ENCODE results near the gene CAPN2.
A peak's percentile ranks its signal among the peaks of the same experiment; 100 is the strongest.

The CAPN2 gene

GRCh38 chr1:223758734-223759133 lies 46.4 kb downstream of the CAPN2 start:
- no peak for DNase-seq (ENCODE audit: extremely low read depth in 1 of 2, low read depth in 1 of 2)

GRCh38 chr1:223759273-223759672 lies 46.9 kb downstream of the CAPN2 start:
- DNase-seq (ENCODE audit: extremely low read depth in 1 of 2, low read depth in 1 of 2), result no peak

- no peak for DNase-seq (ENCODE audit: extremely low read depth in 1 of 2, low read depth in 1 of 2)
Observed at GRCh38 chr1:223760833-223761232, 48.5 kb downstream of the CAPN2 start.

GRCh38 chr1:223761411-223761810 lies 49.1 kb downstream of the CAPN2 start:
- DNase-seq (ENCODE audit: extremely low read depth in 1 of 2, low read depth in 1 of 2), result no peak

- DNase-seq (ENCODE audit: extremely low read depth in 1 of 2, low read depth in 1 of 2), result no peak
Observed at GRCh38 chr1:223763251-223763650, 50.9 kb downstream of the CAPN2 start.

GRCh38 chr1:223763881-223764280 lies 51.5 kb downstream of the CAPN2 start:
- no peak for DNase-seq (ENCODE audit: extremely low read depth in 1 of 2, low read depth in 1 of 2)

GRCh38 chr1:223765036-223765718 lies 52.8 kb downstream of the CAPN2 start:
- no peak for DNase-seq (ENCODE audit: extremely low read depth in 1 of 2, low read depth in 1 of 2)

GRCh38 chr1:223765719-223766340 lies 53.5 kb downstream of the CAPN2 start:
- DNase-seq (ENCODE audit: extremely low read depth in 1 of 2, low read depth in 1 of 2), result no peak

- no peak for DNase-seq (ENCODE audit: extremely low read depth in 1 of 2, low read depth in 1 of 2)
Observed at GRCh38 chr1:223770621-223771315, 58.4 kb downstream of the CAPN2 start.

GRCh38 chr1:223771469-223771813 lies 59.1 kb downstream of the CAPN2 start:
- no peak for DNase-seq (ENCODE audit: extremely low read depth in 1 of 2, low read depth in 1 of 2)

- DNase-seq (ENCODE audit: extremely low read depth in 1 of 2, low read depth in 1 of 2), result no peak
Observed at GRCh38 chr1:223771814-223772770, 59.8 kb downstream of the CAPN2 start.

GRCh38 chr1:223772771-223773160 lies 60.4 kb downstream of the CAPN2 start:
- DNase-seq (ENCODE audit: extremely low read depth in 1 of 2, low read depth in 1 of 2), result no peak

GRCh38 chr1:223774134-223774814 lies 61.9 kb downstream of the CAPN2 start:
- DNase-seq (ENCODE audit: extremely low read depth in 1 of 2, low read depth in 1 of 2), result no peak

GRCh38 chr1:223775054-223775453 lies 62.7 kb downstream of the CAPN2 start:
- no peak for DNase-seq (ENCODE audit: extremely low read depth in 1 of 2, low read depth in 1 of 2)

GRCh38 chr1:223775711-223776074 lies 63.4 kb downstream of the CAPN2 start:
- no peak for DNase-seq (ENCODE audit: extremely low read depth in 1 of 2, low read depth in 1 of 2)

GRCh38 chr1:223776075-223776814 lies 63.9 kb downstream of the CAPN2 start:
- DNase-seq (ENCODE audit: extremely low read depth in 1 of 2, low read depth in 1 of 2), result peak in 1 of 2 donors; percentile 43

- no peak for DNase-seq (ENCODE audit: extremely low read depth in 1 of 2, low read depth in 1 of 2)
Observed at GRCh38 chr1:223776826-223777454, 64.6 kb downstream of the CAPN2 start.

GRCh38 chr1:223780318-223780717 lies 68.0 kb downstream of the CAPN2 start:
- DNase-seq (ENCODE audit: extremely low read depth in 1 of 2, low read depth in 1 of 2), result no peak

- no peak for DNase-seq (ENCODE audit: extremely low read depth in 1 of 2, low read depth in 1 of 2)
Observed at GRCh38 chr1:223780949-223781348, 68.6 kb downstream of the CAPN2 start.

All from stimulated activated CD8-positive, alpha-beta memory T cell treated with anti-CD3 and anti-CD28 coated beads, Interleukin-7, amount 100 ng/mL, for 48 hours (primary cell).